Skeletal muscle tissue (tissue), 4 donors: ENCODE measurements around the gene SSBP4. TPM values are rescaled to one million over a fixed set of nuclear protein-coding genes. Genes with fewer than 3 reads are reported as not detected.
"Not testable (repeated sequence)": the region's sequence is repeated elsewhere in the genome, so short reads cannot be mapped to it uniquely, and the experiment has no call there.

Experiments used
- H3K27ac ChIP-seq: one replicate; pipeline ENCODE4 v1.7.0; 2013; ENCODE audit warnings: mild to moderate bottlenecking, low read depth, low read length, inconsistent platforms
- H3K27me3 ChIP-seq, 3 donors: one replicate each; pipeline ENCODE4 v1.7.0; 2013; ENCODE audit warnings: low read length in 3 of 3; ENCODE audit not compliant: control insufficient read depth in 3 of 3, insufficient read depth in 3 of 3
- H3K36me3 ChIP-seq, 3 donors: one replicate each; pipeline ENCODE4 v1.7.0; 2013; ENCODE audit warnings: low read length in 3 of 3; ENCODE audit not compliant: control insufficient read depth in 3 of 3, insufficient read depth in 3 of 3
- H3K4me1 ChIP-seq, 3 donors: one replicate each; pipeline ENCODE4 v1.7.0; 2013; ENCODE audit warnings: low read length in 3 of 3, mild to moderate bottlenecking in 3 of 3; ENCODE audit not compliant: control insufficient read depth in 3 of 3, insufficient read depth in 3 of 3
- H3K4me3 ChIP-seq, 3 donors: one replicate each; pipeline ENCODE4 v1.7.0; 2013; ENCODE audit warnings: low read length in 3 of 3
- H3K9ac ChIP-seq, 3 donors: one replicate each; pipeline ENCODE4 v1.7.0; 2013; ENCODE audit warnings: low read length in 3 of 3, mild to moderate bottlenecking in 3 of 3, moderate library complexity in 2 of 3, low read depth in 1 of 3
- H3K9me3 ChIP-seq, 3 donors: one replicate each; pipeline ENCODE4 v1.7.0; 2013; ENCODE audit warnings: low read length in 3 of 3; ENCODE audit not compliant: control insufficient read depth in 3 of 3
- total RNA-seq: library from RNA; depleted of rRNA; stranded (reverse); fragments of >200 nt; gene quantifications from one replicate; pipeline ENCODE4 v1.2.3, GENCODE V29; 2014
- donor health status: Osteomylitis.

SSBP4 gene
- total RNA-seq, 1 donor from 2014 or later = 79.3 TPM

GRCh38 chr19:18392926-18393325, 26.3 kb upstream of the SSBP4 start:
- no peak overlapping the region for H3K9ac ChIP-seq
- peaks cover 0 to 2% (median 0%) of the 10 kb centered on the region in 3 donors for H3K9me3 ChIP-seq
- peaks cover 11 to 26% (median 24%) of the 10 kb centered on the region in 3 donors for H3K4me1 ChIP-seq
- no peak overlapping the region for H3K4me3 ChIP-seq
- H3K27ac ChIP-seq = no peak overlapping the region
- H3K36me3 ChIP-seq = peaks cover 0 to 13% (median 0%) of the 10 kb centered on the region in 3 donors
- H3K27me3 ChIP-seq = peaks cover 0 to 8% (median 2%) of the 10 kb centered on the region in 3 donors

GRCh38 chr19:18393836-18394235, 25.4 kb upstream of the SSBP4 start:
- Histone ChIP-seq H3K4me1 (peaks cover 11 to 17% (median 16%) of the 10 kb centered on the region in 3 donors), H3K9me3 (peaks cover 0 to 2% (median 0%) of the 10 kb centered on the region in 3 donors), H3K27ac (no peak overlapping the region), H3K4me3 (no peak overlapping the region), H3K9ac (no peak overlapping the region), H3K36me3 (peaks cover 0 to 13% (median 0%) of the 10 kb centered on the region in 3 donors), H3K27me3 (peaks cover 0 to 8% (median 2%) of the 10 kb centered on the region in 3 donors)

- Histone ChIP-seq H3K27me3 (peaks cover 0 to 8% (median 2%) of the 10 kb centered on the region in 3 donors), H3K9me3 (no peaks in the 10 kb centered on the region), H3K4me1 (peaks cover 11 to 17% (median 16%) of the 10 kb centered on the region in 3 donors), H3K27ac (no peak overlapping the region), H3K36me3 (peaks cover 0 to 4% (median 0%) of the 10 kb centered on the region in 3 donors), H3K4me3 (peak overlapping the region; percentile 48 to 77 (median 68)), H3K9ac (peak overlapping the region; percentile 32 to 83 (median 51))
Measured at GRCh38 chr19:18396471-18397241, 22.5 kb upstream of the SSBP4 start.

GRCh38 chr19:18397242-18398202, 21.7 kb upstream of the SSBP4 start, which contains the start of gene LRRC25:
Gene LRRC25, minus strand, starts transcription at chr19:18397622. Its CDS starts 659 bp downstream, at chr19:18396963.
- H3K4me3 ChIP-seq = peak within 1 kb of the TSS; percentile 48 to 77 (median 68)
- H3K9ac ChIP-seq = peak within 1 kb of the TSS in 2 of 3 donors; percentile 51 to 83
- peak within 1 kb of the TSS; percentile 30 for H3K27ac ChIP-seq
- H3K36me3 ChIP-seq = peaks cover 0 to 2% (median 0%) of the 10 kb centered on the region in 3 donors
- H3K4me1 ChIP-seq = peaks cover 11 to 17% (median 16%) of the 10 kb centered on the region in 3 donors
- H3K27me3 ChIP-seq = peaks cover 0 to 8% (median 2%) of the 10 kb centered on the region in 3 donors
- H3K9me3 ChIP-seq = no peaks in the 10 kb centered on the region

- Histone ChIP-seq H3K9ac (peak overlapping the region in 1 of 3 donors; percentile 33), H3K27ac (no peak overlapping the region), H3K4me3 (no peak overlapping the region), H3K27me3 (peaks cover 0 to 8% (median 2%) of the 10 kb centered on the region in 3 donors), H3K36me3 (no peaks in the 10 kb centered on the region), H3K4me1 (peaks cover 11 to 17% (median 16%) of the 10 kb centered on the region in 3 donors), H3K9me3 (no peaks in the 10 kb centered on the region)
Measured at GRCh38 chr19:18399008-18399407, 20.2 kb upstream of the SSBP4 start.

- Histone ChIP-seq H3K36me3 (no peaks in the 10 kb centered on the region), H3K4me1 (peaks cover 3 to 8% (median 7%) of the 10 kb centered on the region in 3 donors)
Measured at GRCh38 chr19:18401580-18402112, 17.6 kb upstream of the SSBP4 start.

GRCh38 chr19:18402455-18403248, 16.5 kb upstream of the SSBP4 start:
- not testable (repeated sequence) for H3K27ac ChIP-seq, H3K9me3 ChIP-seq

More at GRCh38 chr19:18401580-18402112, 17.6 kb upstream of the SSBP4 start:
- H3K9me3 ChIP-seq = no peaks in the 10 kb centered on the region
- no peak overlapping the region for H3K9ac ChIP-seq
- no peak overlapping the region for H3K4me3 ChIP-seq
- peaks cover 0 to 8% (median 2%) of the 10 kb centered on the region in 3 donors for H3K27me3 ChIP-seq
- peak overlapping the region; percentile 12 for H3K27ac ChIP-seq

GRCh38 chr19:18405754-18406153, 13.4 kb upstream of the SSBP4 start:
- not testable (repeated sequence) for H3K27ac ChIP-seq, H3K36me3 ChIP-seq, H3K4me1 ChIP-seq, H3K9me3 ChIP-seq, H3K9ac ChIP-seq, H3K4me3 ChIP-seq, H3K27me3 ChIP-seq

More at GRCh38 chr19:18402455-18403248, 16.5 kb upstream of the SSBP4 start:
- not testable (repeated sequence) for H3K9ac ChIP-seq, H3K36me3 ChIP-seq, H3K4me3 ChIP-seq, H3K4me1 ChIP-seq, H3K27me3 ChIP-seq

GRCh38 chr19:18406749-18407148, 12.4 kb upstream of the SSBP4 start:
- H3K27me3 ChIP-seq = peaks cover 0 to 2% (median 0%) of the 10 kb centered on the region in 3 donors
- H3K4me1 ChIP-seq = peaks cover 0 to 5% (median 0%) of the 10 kb centered on the region in 3 donors
- H3K27ac ChIP-seq = no peak overlapping the region

More at GRCh38 chr19:18406749-18407148, 12.4 kb upstream of the SSBP4 start:
- H3K9me3 ChIP-seq = no peaks in the 10 kb centered on the region
- no peaks in the 10 kb centered on the region for H3K36me3 ChIP-seq
- no peak overlapping the region for H3K9ac ChIP-seq
- H3K4me3 ChIP-seq = no peak overlapping the region
